RWPE1 (cell line): Measurements from ENCODE around the gene HIVEP1.
A peak's percentile ranks its signal among the peaks of the same experiment; 100 is the strongest.

Experiments used
- CTCF ChIA-PET: fragments of 350-600 bp; sonication (Branson Sonifier 250); formaldehyde crosslinking; extraction: SDS; loops from one replicate; lab custom pipeline; 2021; lab: Yijun Ruan, JAX
- POLR2A ChIA-PET: fragments of 400-600 bp; formaldehyde crosslinking; extraction: SDS; loops from one replicate; lab custom pipeline; 2020; ENCODE audit warnings: antibody characterized with exemption; ENCODE audit not compliant: low non-redundant PET; lab: Yijun Ruan, JAX
- DNase-seq: peaks from one replicate; pipeline ENCODE4 v3.0.0; 2012; ENCODE audit warnings: low spot score
- H3K27ac ChIP-seq: fragments of 450-650 bp; 2 replicates; pipeline ENCODE4 v1.5.1; 2017
- CTCF ChIP-seq: fragments of 450-650 bp; conservative IDR thresholded peaks from 2 replicates; pipeline ENCODE4 v1.5.1; 2017; ENCODE audit warnings: low read depth, mild to moderate bottlenecking

The HIVEP1 gene

GRCh38 chr6:12012038-12012557 is at the start of gene HIVEP1:
TSS of gene HIVEP1 (plus strand) at chr6:12012312. CDS start at chr6:12015629, 3,317 bp downstream.
- peak; percentile 13 for DNase-seq
- ChIA-PET CTCF (no interaction called here), POLR2A (interaction anchor here (0.6 to 1.2 kb wide), 3 partner anchors 10 to 241 kb away, joined by 4 to 13 read pairs (median 11); no protein-coding TSS in a partner anchor)
- peak within 1 kb of the TSS; percentile 98 for H3K27ac ChIP-seq
- TF ChIP-seq CTCF, result no peak

GRCh38 chr6:11963756-11964500 is 48.2 kb upstream of the HIVEP1 start:
- H3K27ac ChIP-seq, result no peak overlapping the region
- TF ChIP-seq CTCF, result no peak
- POLR2A ChIA-PET, result no interaction called here
- CTCF ChIA-PET, result no interaction called here
- no peak for DNase-seq

GRCh38 chr6:11964729-11965335 is 47.3 kb upstream of the HIVEP1 start:
- no peak overlapping the region for H3K27ac ChIP-seq
- ChIA-PET CTCF (no interaction called here), POLR2A (no interaction called here)
- no peak for DNase-seq
- no peak for TF ChIP-seq CTCF

- no peak for TF ChIP-seq CTCF
- ChIA-PET POLR2A (no interaction called here), CTCF (interaction anchor here (0.6 kb wide), 2 partner anchors 29 to 42 kb away, joined by 3 to 4 read pairs; no protein-coding TSS in a partner anchor)
- no peak for DNase-seq
- H3K27ac ChIP-seq, result no peak overlapping the region
Observed at GRCh38 chr6:11965499-11965898, 46.6 kb upstream of the HIVEP1 start.

GRCh38 chr6:11968241-11968806 is 43.8 kb upstream of the HIVEP1 start:
- H3K27ac ChIP-seq, result no peak overlapping the region
- DNase-seq, result no peak
- CTCF ChIA-PET, result interaction anchor here (1.0 kb wide), 1 partner anchor 22 kb away, joined by 3 read pairs; no protein-coding TSS in a partner anchor
- POLR2A ChIA-PET, result no interaction called here
- TF ChIP-seq CTCF, result no peak

GRCh38 chr6:11969092-11969491 is 43.0 kb upstream of the HIVEP1 start:
- H3K27ac ChIP-seq, result no peak overlapping the region
- TF ChIP-seq CTCF, result no peak
- ChIA-PET POLR2A (no interaction called here), CTCF (no interaction called here)
- DNase-seq, result no peak
